ENCODE results near the gene CDH4. TPM values are rescaled to one million over a fixed set of nuclear protein-coding genes. Genes with fewer than 3 reads are reported as not detected.

CDH4 gene
- total and polyA plus RNA-seq, 2 donors from 2014 or later, result 1.1 TPM; not detected in 1

- Histone ChIP-seq H3K9me3 (ENCODE audit: control insufficient read depth in 2 of 3, insufficient read depth in 1 of 3, low read length in 3 of 3) (no peaks in the 10 kb centered on the region), H3K4me1 (ENCODE audit: control insufficient read depth in 2 of 3, insufficient read depth in 2 of 3, low read depth in 1 of 3, low read length in 3 of 3) (no peaks in the 10 kb centered on the region), H3K36me3 (ENCODE audit: control insufficient read depth in 2 of 3, insufficient read depth in 3 of 3, low read length in 3 of 3) (no peaks in the 10 kb centered on the region), H3K27ac (ENCODE audit: low read depth in 2 of 2, low read length in 2 of 2) (no peak overlapping the region), H3K9ac (ENCODE audit: low read length in 3 of 3) (no peak overlapping the region), H3K27me3 (ENCODE audit: control insufficient read depth, insufficient read depth, low read length) (no peaks in the 10 kb centered on the region), H3K4me3 (ENCODE audit: low read length in 3 of 3) (no peak overlapping the region)
- intact Hi-C loops (cut with DNase I), result no loop called here
- DNase-seq (no peak), FAIRE-seq (no peak)
- TF ChIP-seq CTCF (IDR thresholded peaks at IDR 0.05; ENCODE audit: borderline replicate concordance, extremely low read depth, insufficient read depth), result no peak
These were observed 609.8 kb downstream of the CDH4 start for GRCh38 chr20:61861858-61862257.

GRCh38 chr20:61862881-61863280 lies 610.8 kb downstream of the CDH4 start:
- DNase-seq (no peak), FAIRE-seq (no peak)
- Histone ChIP-seq H3K27ac (ENCODE audit: low read depth in 2 of 2, low read length in 2 of 2) (no peak overlapping the region), H3K9me3 (ENCODE audit: control insufficient read depth in 2 of 3, insufficient read depth in 1 of 3, low read length in 3 of 3) (no peaks in the 10 kb centered on the region), H3K36me3 (ENCODE audit: control insufficient read depth in 2 of 3, insufficient read depth in 3 of 3, low read length in 3 of 3) (no peaks in the 10 kb centered on the region), H3K4me3 (ENCODE audit: low read length in 3 of 3) (no peak overlapping the region), H3K27me3 (ENCODE audit: control insufficient read depth, insufficient read depth, low read length) (no peaks in the 10 kb centered on the region), H3K4me1 (ENCODE audit: control insufficient read depth in 2 of 3, insufficient read depth in 2 of 3, low read depth in 1 of 3, low read length in 3 of 3) (no peaks in the 10 kb centered on the region), H3K9ac (ENCODE audit: low read length in 3 of 3) (no peak overlapping the region)
- intact Hi-C loops (cut with DNase I), result no loop called here
- TF ChIP-seq CTCF (IDR thresholded peaks at IDR 0.05; ENCODE audit: borderline replicate concordance, extremely low read depth, insufficient read depth), result no peak

GRCh38 chr20:61864481-61864880 lies 612.4 kb downstream of the CDH4 start:
- Histone ChIP-seq H3K27me3 (ENCODE audit: control insufficient read depth, insufficient read depth, low read length) (no peaks in the 10 kb centered on the region), H3K36me3 (ENCODE audit: control insufficient read depth in 2 of 3, insufficient read depth in 3 of 3, low read length in 3 of 3) (no peaks in the 10 kb centered on the region), H3K4me3 (ENCODE audit: low read length in 3 of 3) (no peak overlapping the region), H3K9me3 (ENCODE audit: control insufficient read depth in 2 of 3, insufficient read depth in 1 of 3, low read length in 3 of 3) (no peaks in the 10 kb centered on the region), H3K4me1 (ENCODE audit: control insufficient read depth in 2 of 3, insufficient read depth in 2 of 3, low read depth in 1 of 3, low read length in 3 of 3) (no peaks in the 10 kb centered on the region), H3K9ac (ENCODE audit: low read length in 3 of 3) (no peak overlapping the region), H3K27ac (ENCODE audit: low read depth in 2 of 2, low read length in 2 of 2) (no peak overlapping the region)
- intact Hi-C loops (cut with DNase I), result no loop called here
- DNase-seq (no peak), FAIRE-seq (no peak)
- TF ChIP-seq CTCF (IDR thresholded peaks at IDR 0.05; ENCODE audit: borderline replicate concordance, extremely low read depth, insufficient read depth), result no peak

GRCh38 chr20:61865353-61865752 lies 613.3 kb downstream of the CDH4 start:
- TF ChIP-seq CTCF (IDR thresholded peaks at IDR 0.05; ENCODE audit: borderline replicate concordance, extremely low read depth, insufficient read depth), result no peak
- no peak overlapping the region for H3K4me3 ChIP-seq (ENCODE audit: low read length in 3 of 3)
- H3K27me3 ChIP-seq (ENCODE audit: control insufficient read depth, insufficient read depth, low read length), result no peaks in the 10 kb centered on the region
- intact Hi-C loops (cut with DNase I), result no loop called here
- no peak for FAIRE-seq
- H3K4me1 ChIP-seq (ENCODE audit: control insufficient read depth in 2 of 3, insufficient read depth in 2 of 3, low read depth in 1 of 3, low read length in 3 of 3), result no peaks in the 10 kb centered on the region
- no peaks in the 10 kb centered on the region for H3K9me3 ChIP-seq (ENCODE audit: control insufficient read depth in 2 of 3, insufficient read depth in 1 of 3, low read length in 3 of 3)
- DNase-seq, result no peak
- no peak overlapping the region for H3K9ac ChIP-seq (ENCODE audit: low read length in 3 of 3)
- no peak overlapping the region for H3K27ac ChIP-seq (ENCODE audit: low read depth in 2 of 2, low read length in 2 of 2)
- no peaks in the 10 kb centered on the region for H3K36me3 ChIP-seq (ENCODE audit: control insufficient read depth in 2 of 3, insufficient read depth in 3 of 3, low read length in 3 of 3)

Measured in kidney (tissue), 14 donors.